ENCODE results near the gene PRADC1.

The PRADC1 gene

GRCh38 chr2:73268830-73269685, 36.0 kb upstream of the PRADC1 start:
- Mint-ChIP-seq H3K27me3 (ENCODE audit: low read depth, poor library complexity) (peaks cover 68% of the 10 kb centered on the region), H3K9me3 (peaks cover 5% of the 10 kb centered on the region), H3K36me3 (ENCODE audit: low read depth) (peaks cover 12% of the 10 kb centered on the region), H3K4me3 (peak overlapping the region; percentile 53), H3K27ac (no peak overlapping the region), H3K4me1 (peaks cover 10% of the 10 kb centered on the region)
- TF ChIP-seq CTCF (IDR thresholded peaks at IDR 0.05), result peak; percentile 28
- DNase-seq, result peak; percentile 62

- H3K36me3 Mint-ChIP-seq (ENCODE audit: low read depth), result peaks cover 8% of the 10 kb centered on the region
- peaks cover 10% of the 10 kb centered on the region for H3K4me1 Mint-ChIP-seq
- H3K27me3 Mint-ChIP-seq (ENCODE audit: low read depth, poor library complexity), result peaks cover 64% of the 10 kb centered on the region
- DNase-seq, result no peak
- no peak overlapping the region for H3K27ac Mint-ChIP-seq
- H3K4me3 Mint-ChIP-seq, result peak overlapping the region; percentile 53
- no peak for TF ChIP-seq CTCF (IDR thresholded peaks at IDR 0.05)
- H3K9me3 Mint-ChIP-seq, result no peaks in the 10 kb centered on the region
Observed at GRCh38 chr2:73268366-73268829, 35.4 kb upstream of the PRADC1 start.

GRCh38 chr2:73267008-73267407, 34.0 kb upstream of the PRADC1 start:
- H3K4me3 Mint-ChIP-seq, result no peak overlapping the region
- H3K27ac Mint-ChIP-seq, result no peak overlapping the region
- peaks cover 10% of the 10 kb centered on the region for H3K4me1 Mint-ChIP-seq
- no peaks in the 10 kb centered on the region for H3K9me3 Mint-ChIP-seq
- no peak for DNase-seq
- TF ChIP-seq CTCF (IDR thresholded peaks at IDR 0.05), result no peak
- H3K36me3 Mint-ChIP-seq (ENCODE audit: low read depth), result peaks cover 8% of the 10 kb centered on the region
- H3K27me3 Mint-ChIP-seq (ENCODE audit: low read depth, poor library complexity), result peaks cover 60% of the 10 kb centered on the region

- Mint-ChIP-seq H3K9me3 (no peaks in the 10 kb centered on the region), H3K27ac (no peak overlapping the region), H3K27me3 (ENCODE audit: low read depth, poor library complexity) (peaks cover 56% of the 10 kb centered on the region), H3K4me1 (peaks cover 10% of the 10 kb centered on the region), H3K4me3 (no peak overlapping the region), H3K36me3 (ENCODE audit: low read depth) (peaks cover 8% of the 10 kb centered on the region)
- TF ChIP-seq CTCF (IDR thresholded peaks at IDR 0.05), result no peak
- no peak for DNase-seq
Observed at GRCh38 chr2:73266061-73266901, 33.2 kb upstream of the PRADC1 start.

GRCh38 chr2:73265298-73266060, 32.4 kb upstream of the PRADC1 start:
- no peak for DNase-seq
- no peak for TF ChIP-seq CTCF (IDR thresholded peaks at IDR 0.05)
- no peaks in the 10 kb centered on the region for H3K9me3 Mint-ChIP-seq
- no peak overlapping the region for H3K4me3 Mint-ChIP-seq
- peaks cover 48% of the 10 kb centered on the region for H3K27me3 Mint-ChIP-seq (ENCODE audit: low read depth, poor library complexity)
- no peak overlapping the region for H3K27ac Mint-ChIP-seq
- H3K36me3 Mint-ChIP-seq (ENCODE audit: low read depth), result peaks cover 8% of the 10 kb centered on the region
- H3K4me1 Mint-ChIP-seq, result peaks cover 11% of the 10 kb centered on the region
